Rectal smooth muscle tissue (tissue), 1 donor: ENCODE results near the gene ZNF223.
A peak's percentile ranks its signal among the peaks of the same experiment; 100 is the strongest.

Source experiments
- H3K27ac ChIP-seq: one replicate; pipeline ENCODE4 v1.7.0; 2013; ENCODE audit warnings: low read depth, low read length, inconsistent platforms
- H3K27me3 ChIP-seq: one replicate; pipeline ENCODE4 v1.7.0; 2013; ENCODE audit warnings: low read length; ENCODE audit not compliant: control insufficient read depth, insufficient read depth
- H3K36me3 ChIP-seq: one replicate; pipeline ENCODE4 v1.7.0; 2013; ENCODE audit warnings: low read length; ENCODE audit not compliant: control insufficient read depth, insufficient read depth
- H3K4me1 ChIP-seq: one replicate; pipeline ENCODE4 v1.7.0; 2013; ENCODE audit warnings: low read length; ENCODE audit not compliant: control insufficient read depth, insufficient read depth
- H3K4me3 ChIP-seq: one replicate; pipeline ENCODE4 v1.7.0; 2013; ENCODE audit warnings: low read length
- H3K9ac ChIP-seq: one replicate; pipeline ENCODE4 v1.7.0; 2013; ENCODE audit warnings: low read length

Gene ZNF223

GRCh38 chr19:44032001-44032610, 19.7 kb upstream of the ZNF223 start:
- H3K9ac ChIP-seq, result no peak overlapping the region
- H3K36me3 ChIP-seq, result peaks cover 27% of the 10 kb centered on the region
- no peak overlapping the region for H3K27ac ChIP-seq
- no peaks in the 10 kb centered on the region for H3K27me3 ChIP-seq
- no peaks in the 10 kb centered on the region for H3K4me1 ChIP-seq
- no peak overlapping the region for H3K4me3 ChIP-seq

GRCh38 chr19:44042147-44042546, 9.7 kb upstream of the ZNF223 start:
- Histone ChIP-seq H3K27ac (no peak overlapping the region), H3K36me3 (no peaks in the 10 kb centered on the region), H3K9ac (no peak overlapping the region), H3K4me1 (no peaks in the 10 kb centered on the region), H3K4me3 (no peak overlapping the region), H3K27me3 (no peaks in the 10 kb centered on the region)

GRCh38 chr19:44050740-44051649, 841 bp upstream of the ZNF223 start:
- Histone ChIP-seq H3K4me3 (peak overlapping the region; percentile 78), H3K9ac (peak overlapping the region; percentile 19), H3K4me1 (peaks cover 6% of the 10 kb centered on the region), H3K27ac (peak overlapping the region; percentile 26), H3K36me3 (peaks cover 4% of the 10 kb centered on the region), H3K27me3 (no peaks in the 10 kb centered on the region)

- Histone ChIP-seq H3K36me3 (peaks cover 17% of the 10 kb centered on the region), H3K27ac (no peak overlapping the region), H3K4me1 (peaks cover 6% of the 10 kb centered on the region), H3K27me3 (no peaks in the 10 kb centered on the region), H3K4me3 (no peak overlapping the region), H3K9ac (no peak overlapping the region)
Observed at GRCh38 chr19:44055870-44056269, 4.0 kb downstream of the ZNF223 start.

GRCh38 chr19:44059229-44059628, 7.4 kb downstream of the ZNF223 start:
- Histone ChIP-seq H3K27ac (no peak overlapping the region), H3K36me3 (peaks cover 44% of the 10 kb centered on the region), H3K4me1 (no peaks in the 10 kb centered on the region), H3K4me3 (no peak overlapping the region), H3K27me3 (no peaks in the 10 kb centered on the region), H3K9ac (no peak overlapping the region)

- H3K9ac ChIP-seq, result no peak overlapping the region
- no peak overlapping the region for H3K4me3 ChIP-seq
- H3K27me3 ChIP-seq, result no peaks in the 10 kb centered on the region
- no peak overlapping the region for H3K27ac ChIP-seq
- peaks cover 42% of the 10 kb centered on the region for H3K36me3 ChIP-seq
- H3K4me1 ChIP-seq, result no peaks in the 10 kb centered on the region
Observed at GRCh38 chr19:44061038-44061437, 9.2 kb downstream of the ZNF223 start.

- H3K36me3 ChIP-seq, result peaks cover 40% of the 10 kb centered on the region
Observed at GRCh38 chr19:44066305-44066704, 14.5 kb downstream of the ZNF223 start.

GRCh38 chr19:44069415-44069814, 17.6 kb downstream of the ZNF223 start:
- Histone ChIP-seq H3K4me3 (no peak overlapping the region), H3K27me3 (no peaks in the 10 kb centered on the region), H3K27ac (no peak overlapping the region)

More at GRCh38 chr19:44066305-44066704, 14.5 kb downstream of the ZNF223 start:
- no peak overlapping the region for H3K27ac ChIP-seq
- peak overlapping the region; percentile 3 for H3K4me3 ChIP-seq
- no peaks in the 10 kb centered on the region for H3K27me3 ChIP-seq
- H3K4me1 ChIP-seq, result no peaks in the 10 kb centered on the region
- no peak overlapping the region for H3K9ac ChIP-seq

GRCh38 chr19:44071824-44072542, 20.1 kb downstream of the ZNF223 start, which contains the start of gene ZNF284:
Gene ZNF284, plus strand, starts transcription at chr19:44072159. Its CDS starts 4,231 bp downstream, at chr19:44076390.
- peaks cover 5% of the 10 kb centered on the region for H3K36me3 ChIP-seq
- H3K9ac ChIP-seq, result peak within 1 kb of the TSS; percentile 36
- no peak within 1 kb of the TSS for H3K27ac ChIP-seq
- H3K27me3 ChIP-seq, result no peaks in the 10 kb centered on the region
- H3K4me1 ChIP-seq, result peaks cover 3% of the 10 kb centered on the region
- H3K4me3 ChIP-seq, result peak within 1 kb of the TSS; percentile 92

More at GRCh38 chr19:44069415-44069814, 17.6 kb downstream of the ZNF223 start:
- H3K36me3 ChIP-seq, result peaks cover 17% of the 10 kb centered on the region
- no peak overlapping the region for H3K9ac ChIP-seq
- peaks cover 3% of the 10 kb centered on the region for H3K4me1 ChIP-seq

GRCh38 chr19:44072543-44073401, 20.9 kb downstream of the ZNF223 start:
- Histone ChIP-seq H3K36me3 (no peaks in the 10 kb centered on the region), H3K9ac (peak overlapping the region; percentile 36), H3K4me1 (peaks cover 3% of the 10 kb centered on the region), H3K4me3 (peak overlapping the region; percentile 92), H3K27ac (no peak overlapping the region), H3K27me3 (no peaks in the 10 kb centered on the region)

- Histone ChIP-seq H3K9ac (no peak overlapping the region), H3K36me3 (no peaks in the 10 kb centered on the region), H3K4me1 (peaks cover 3% of the 10 kb centered on the region), H3K4me3 (no peak overlapping the region), H3K27ac (no peak overlapping the region), H3K27me3 (no peaks in the 10 kb centered on the region)
Observed at GRCh38 chr19:44076325-44076724, 24.5 kb downstream of the ZNF223 start.
